GM12872 (cell line): Measurements from ENCODE around the gene FPGS.

Source experiments
- CTCF ChIP-seq: IDR thresholded peaks from 3 replicates; pipeline ENCODE4 v1.5.1; 2011; ENCODE audit warnings: low read depth, mild to moderate bottlenecking, low read length, moderate library complexity; ENCODE audit not compliant: insufficient read depth

FPGS gene

GRCh38 chr9:127853312-127854183 is 50.9 kb downstream of the FPGS start:
- no peak for TF ChIP-seq CTCF

GRCh38 chr9:127854184-127854806 is 51.6 kb downstream of the FPGS start, which contains the start of gene ENG:
Gene ENG (minus strand): TSS chr9:127854658. CDS start chr9:127854355, 303 bp downstream.
- no peak for TF ChIP-seq CTCF

- no peak for TF ChIP-seq CTCF
Measured at GRCh38 chr9:127854960-127855359, 52.3 kb downstream of the FPGS start.

- no peak for TF ChIP-seq CTCF
Measured at GRCh38 chr9:127855522-127855921, 52.8 kb downstream of the FPGS start.

- TF ChIP-seq CTCF = no peak
Measured at GRCh38 chr9:127856094-127856728, 53.5 kb downstream of the FPGS start.

- no peak for TF ChIP-seq CTCF
Measured at GRCh38 chr9:127856729-127857116, 54.0 kb downstream of the FPGS start.

- no peak for TF ChIP-seq CTCF
Measured at GRCh38 chr9:127857278-127857677, 54.6 kb downstream of the FPGS start.
